ENCODE results near the gene STK38.

Gene STK38

GRCh38 chr6:36563928-36564284 lies 16.6 kb upstream of the STK38 start:
- DNase-seq (ENCODE audit: low read depth): no peak

GRCh38 chr6:36563237-36563927 lies 16.1 kb upstream of the STK38 start:
- DNase-seq (ENCODE audit: low read depth): no peak

- DNase-seq (ENCODE audit: low read depth): no peak
Measured at GRCh38 chr6:36560822-36561221, 13.5 kb upstream of the STK38 start.

- no peak for DNase-seq (ENCODE audit: low read depth)
Measured at GRCh38 chr6:36559011-36559793, 11.9 kb upstream of the STK38 start.

GRCh38 chr6:36556281-36556680 lies 9.0 kb upstream of the STK38 start:
- DNase-seq (ENCODE audit: low read depth): no peak

- DNase-seq (ENCODE audit: low read depth): no peak
Measured at GRCh38 chr6:36555750-36556252, 8.5 kb upstream of the STK38 start.

- no peak for DNase-seq (ENCODE audit: low read depth)
Measured at GRCh38 chr6:36550473-36551000, 3.3 kb upstream of the STK38 start.

- DNase-seq (ENCODE audit: low read depth): no peak
Measured at GRCh38 chr6:36548401-36548743, 1.1 kb upstream of the STK38 start.

- DNase-seq (ENCODE audit: low read depth): no peak
Measured at GRCh38 chr6:36547646-36548400, 544 bp upstream of the STK38 start.

GRCh38 chr6:36546308-36546919 lies 865 bp downstream of the STK38 start:
- no peak for DNase-seq (ENCODE audit: low read depth)

- no peak for DNase-seq (ENCODE audit: low read depth)
Measured at GRCh38 chr6:36545767-36546307, 1.4 kb downstream of the STK38 start.

- peak; percentile 20 for DNase-seq (ENCODE audit: low read depth)
Measured at GRCh38 chr6:36544228-36544627, 3.1 kb downstream of the STK38 start.

GRCh38 chr6:36542041-36542440 lies 5.2 kb downstream of the STK38 start:
- DNase-seq (ENCODE audit: low read depth): no peak

GRCh38 chr6:36539814-36540568 lies 7.3 kb downstream of the STK38 start:
- no peak for DNase-seq (ENCODE audit: low read depth)

GRCh38 chr6:36536873-36537547 lies 10.3 kb downstream of the STK38 start:
- no peak for DNase-seq (ENCODE audit: low read depth)

GRCh38 chr6:36533321-36533720 lies 14.0 kb downstream of the STK38 start:
- DNase-seq (ENCODE audit: low read depth): no peak

- DNase-seq (ENCODE audit: low read depth): no peak
Measured at GRCh38 chr6:36526066-36526465, 21.2 kb downstream of the STK38 start.

GRCh38 chr6:36525346-36525745 lies 21.9 kb downstream of the STK38 start:
- no peak for DNase-seq (ENCODE audit: low read depth)

GRCh38 chr6:36524871-36525270 lies 22.4 kb downstream of the STK38 start:
- no peak for DNase-seq (ENCODE audit: low read depth)

GRCh38 chr6:36523936-36524499 lies 23.3 kb downstream of the STK38 start:
- DNase-seq (ENCODE audit: low read depth): no peak
